ENCODE measurements around the gene ITGA7. TPM values are rescaled to one million over a fixed set of nuclear protein-coding genes. Genes with fewer than 3 reads are reported as not detected.

The ITGA7 gene
- total and polyA plus RNA-seq, 2 of the 8 experiments (the other 6 are each of a cell fraction or from before 2014, with no cell fraction given) = 57.6 to 86.1 TPM

DNA sequence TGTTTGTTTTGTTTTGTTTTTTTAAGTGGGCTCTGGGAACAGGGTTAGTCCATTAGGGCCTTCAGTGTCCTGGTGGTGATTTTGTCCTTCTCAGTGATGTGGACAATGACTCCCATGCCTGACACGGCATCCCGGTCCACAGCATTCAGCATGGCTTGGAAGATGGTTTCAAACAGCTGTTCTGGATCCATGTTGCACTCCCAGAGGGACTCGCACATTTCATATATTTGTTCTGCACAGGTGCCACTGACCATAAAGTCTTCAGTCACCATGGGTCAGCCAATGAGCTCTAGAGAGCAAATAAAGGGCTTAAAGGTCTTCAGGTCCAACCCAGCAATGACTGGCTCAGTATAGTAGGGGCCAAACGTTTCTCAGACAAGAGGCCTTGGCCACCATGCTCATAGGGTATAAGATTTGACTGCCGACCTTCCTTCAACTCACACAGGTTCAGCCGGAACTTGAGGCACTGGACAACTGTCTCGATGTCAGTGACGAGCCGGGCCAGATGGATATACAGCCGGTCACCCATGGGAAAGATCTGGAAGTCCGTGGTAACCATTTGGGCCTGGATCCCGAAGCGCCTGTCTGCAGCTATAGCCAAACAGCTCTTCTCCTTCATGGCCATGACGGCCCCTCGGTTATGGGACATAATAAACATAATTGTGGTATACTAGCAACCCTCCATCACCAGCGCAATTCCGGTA lies 53.0 kb downstream of the ITGA7 start:
- H3K23ac ChIP-seq (ENCODE audit: insufficient read length) = no peak overlapping the region
- no peak overlapping the region for H3K18ac ChIP-seq (ENCODE audit: extremely low read depth, low read length)
- no peak overlapping the region for H2BK12ac ChIP-seq (ENCODE audit: low read depth, low read length)
- H3K79me1 ChIP-seq (ENCODE audit: low read depth, low read length) = no peaks in the 10 kb centered on the region
- POLR2A ChIA-PET (ENCODE audit: partially characterized antibody) = no interaction called here
- H4K20me1 ChIP-seq (replicated peaks in 1 of 2; ENCODE audit: control insufficient read depth in 1 of 2, insufficient read depth in 2 of 2, low read length in 2 of 2) = no peaks in the 10 kb centered on the region
- H3K9ac ChIP-seq (replicated peaks in 1 of 4; ENCODE audit: extremely low read depth in 1 of 4, low read depth in 3 of 4, low read length in 3 of 4) = no peak overlapping the region
- no peaks in the 10 kb centered on the region; a peak in 1 of 8 replicates for H3K36me3 ChIP-seq (ENCODE audit: control insufficient read depth in 2 of 4, insufficient read depth in 4 of 4, low read length in 3 of 4)
- no peak overlapping the region for H2BK20ac ChIP-seq (ENCODE audit: low read length)
- CTCF ChIA-PET (ENCODE audit: partially characterized antibody) = interaction anchor here (0.6 to 5.6 kb wide), 7 partner anchors 9 to 466 kb away, joined by 3 to 58 read pairs (median 10); partner anchors contain the start of gene BLOC1S1
- H3K27ac ChIP-seq (ENCODE audit: low read depth, low read length) = no peak overlapping the region
- H2BK15ac ChIP-seq (ENCODE audit: low read length) = no peak overlapping the region
- H4K5ac ChIP-seq (ENCODE audit: insufficient read length, low read depth, low read length) = no peak overlapping the region
- H3K23me2 ChIP-seq (ENCODE audit: low read depth, low read length) = no peaks in the 10 kb centered on the region
- H3K14ac ChIP-seq (ENCODE audit: insufficient read length) = no peak overlapping the region
- H3K79me2 ChIP-seq (ENCODE audit: control insufficient read depth in 1 of 2, insufficient read depth in 2 of 2, low read length in 2 of 2) = no peaks in the 10 kb centered on the region
- no peak overlapping the region for H3K4me2 ChIP-seq (ENCODE audit: insufficient read depth in 1 of 2, low read depth in 2 of 2, low read length in 2 of 2)
- WGBS, 2 experiments (ENCODE audit: extremely low coverage in 1 of 2, insufficient coverage in 1 of 2, insufficient read length in 1 of 2, insufficient replicate concordance in 2 of 2, low coverage in 1 of 2, low lambda C conversion rate in 2 of 2, missing lambda C conversion rate in 1 of 2) = 92% methylated on average over 17 of the region's 17 CpGs; no CpG with 5 or more reads in 1 of the 2 experiments
- no peak overlapping the region for H2BK120ac ChIP-seq (replicated peaks; ENCODE audit: low read depth, low read length)
- FAIRE-seq (no peak), DNase-seq (ENCODE audit: low read depth in 1 of 2, low spot score in 2 of 2) (no peak)
- H3K4me3 ChIP-seq (ENCODE audit: extremely low read depth in 1 of 4, insufficient read depth in 2 of 4, low read depth in 3 of 4, low read length in 4 of 4) = no peak overlapping the region
- H3K56ac ChIP-seq (replicated peaks; ENCODE audit: insufficient read length, low read depth, low read length) = no peak overlapping the region
- H4K8ac ChIP-seq (ENCODE audit: extremely low read depth, insufficient read depth, low read length) = no peak overlapping the region
- H3K4ac ChIP-seq (replicated peaks; ENCODE audit: insufficient read length, low read depth, low read length) = no peak overlapping the region
- H4K91ac ChIP-seq (replicated peaks; ENCODE audit: insufficient read length, low read length) = no peak overlapping the region
- no peak overlapping the region for H2AFZ ChIP-seq (ENCODE audit: low read length)
- no peak overlapping the region for H2AK5ac ChIP-seq (ENCODE audit: low read depth, low read length)
- H3K9me3 ChIP-seq (ENCODE audit: insufficient read depth in 2 of 2, low read depth in 1 of 2, low read length in 1 of 2) = peaks cover 0 to 3% of the 10 kb centered on the region in 2 experiments; a peak in 1 of 4 replicates
- H2BK5ac ChIP-seq (ENCODE audit: low read depth, low read length) = no peak overlapping the region
- peaks cover 0 to 2% (median 0%) of the 10 kb centered on the region in 4 experiments; a peak in 1 of 7 replicates for H3K4me1 ChIP-seq (replicated peaks in 1 of 4; ENCODE audit: control insufficient read depth in 3 of 4, insufficient read depth in 4 of 4, low read length in 3 of 4)
- TF ChIP-seq CHD1 (IDR thresholded peaks at IDR 0.05; ENCODE audit: low read depth, low read length) (no peak), SUZ12 (IDR thresholded peaks at IDR 0.05; ENCODE audit: low read length) (no peak)
- no peaks in the 10 kb centered on the region; a peak in 2 of 7 replicates for H3K27me3 ChIP-seq (replicated peaks in 1 of 4; ENCODE audit: control insufficient read depth in 3 of 4, extremely low read depth in 1 of 4, insufficient read depth in 3 of 4, low read length in 3 of 4)
